Neuron (in vitro differentiated cells): ENCODE measurements around the gene SDR42E1.
"Not testable (repeated sequence)": the region's sequence is repeated elsewhere in the genome, so short reads cannot be mapped to it uniquely, and the experiment has no call there.

Source experiments
- H2AFZ ChIP-seq: one replicate; pipeline ENCODE4 v1.6.1; 2013; ENCODE audit warnings: low read depth, mild to moderate bottlenecking, inconsistent platforms, low read length, moderate library complexity
- H3K27me3 ChIP-seq: one replicate; pipeline ENCODE4 v1.6.1; 2013; ENCODE audit warnings: low read length; ENCODE audit not compliant: insufficient read depth
- H3K36me3 ChIP-seq: one replicate; pipeline ENCODE4 v1.6.1; 2013; ENCODE audit warnings: low read length; ENCODE audit not compliant: insufficient read depth
- H3K4me1 ChIP-seq: one replicate; pipeline ENCODE4 v1.6.1; 2013; ENCODE audit warnings: low read length; ENCODE audit not compliant: insufficient read depth
- H3K4me3 ChIP-seq: 2 replicates; pipeline ENCODE4 v1.5.1; 2013; ENCODE audit warnings: mild to moderate bottlenecking, low read length, moderate library complexity
- H3K9me3 ChIP-seq: one replicate; pipeline ENCODE4 v1.6.1; 2013; ENCODE audit warnings: low read length

The SDR42E1 gene

GRCh38 chr16:82031116-82032084, 20.1 kb upstream of the SDR42E1 start:
- Histone ChIP-seq H3K27me3 (no peaks in the 10 kb centered on the region), H3K9me3 (no peaks in the 10 kb centered on the region), H3K4me1 (no peaks in the 10 kb centered on the region), H3K4me3 (no peak overlapping the region), H2AFZ (no peak overlapping the region), H3K36me3 (no peaks in the 10 kb centered on the region)

GRCh38 chr16:82027629-82028064, 16.4 kb upstream of the SDR42E1 start:
- Histone ChIP-seq H3K9me3 (no peaks in the 10 kb centered on the region), H3K4me3 (no peak overlapping the region), H3K36me3 (no peaks in the 10 kb centered on the region), H3K27me3 (no peaks in the 10 kb centered on the region), H3K4me1 (no peaks in the 10 kb centered on the region), H2AFZ (no peak overlapping the region)

GRCh38 chr16:82024883-82025282, 13.6 kb upstream of the SDR42E1 start:
- no peaks in the 10 kb centered on the region for H3K27me3 ChIP-seq
- H2AFZ ChIP-seq = no peak overlapping the region
- H3K4me1 ChIP-seq = no peaks in the 10 kb centered on the region
- no peaks in the 10 kb centered on the region for H3K9me3 ChIP-seq
- no peaks in the 10 kb centered on the region for H3K36me3 ChIP-seq
- H3K4me3 ChIP-seq = no peak overlapping the region

GRCh38 chr16:82024316-82024715, 13.0 kb upstream of the SDR42E1 start:
- peaks cover 3% of the 10 kb centered on the region for H3K27me3 ChIP-seq
- no peaks in the 10 kb centered on the region for H3K4me1 ChIP-seq

GRCh38 chr16:82023206-82023605, 11.9 kb upstream of the SDR42E1 start:
- Histone ChIP-seq H3K4me1 (no peaks in the 10 kb centered on the region), H3K4me3 (no peak overlapping the region), H2AFZ (no peak overlapping the region), H3K36me3 (no peaks in the 10 kb centered on the region), H3K9me3 (no peaks in the 10 kb centered on the region), H3K27me3 (peaks cover 5% of the 10 kb centered on the region)

More at GRCh38 chr16:82024316-82024715, 13.0 kb upstream of the SDR42E1 start:
- Histone ChIP-seq H3K4me3 (no peak overlapping the region), H2AFZ (no peak overlapping the region), H3K9me3 (no peaks in the 10 kb centered on the region), H3K36me3 (no peaks in the 10 kb centered on the region)

- no peaks in the 10 kb centered on the region for H3K36me3 ChIP-seq
- no peaks in the 10 kb centered on the region for H3K9me3 ChIP-seq
- no peaks in the 10 kb centered on the region for H3K4me1 ChIP-seq
- no peak overlapping the region for H2AFZ ChIP-seq
- H3K27me3 ChIP-seq = peaks cover 5% of the 10 kb centered on the region
- H3K4me3 ChIP-seq = no peak overlapping the region
Measured at GRCh38 chr16:82020051-82020450, 8.8 kb upstream of the SDR42E1 start.

- Histone ChIP-seq H2AFZ (no peak overlapping the region), H3K4me1 (no peaks in the 10 kb centered on the region), H3K36me3 (no peaks in the 10 kb centered on the region), H3K9me3 (no peaks in the 10 kb centered on the region), H3K4me3 (no peak overlapping the region), H3K27me3 (peaks cover 5% of the 10 kb centered on the region)
Measured at GRCh38 chr16:82019535-82019934, 8.3 kb upstream of the SDR42E1 start.

GRCh38 chr16:82017911-82018568, 6.8 kb upstream of the SDR42E1 start:
- Histone ChIP-seq H3K36me3 (no peaks in the 10 kb centered on the region), H3K4me1 (no peaks in the 10 kb centered on the region), H3K4me3 (no peak overlapping the region), H3K9me3 (no peaks in the 10 kb centered on the region), H2AFZ (no peak overlapping the region), H3K27me3 (peaks cover 5% of the 10 kb centered on the region)

- Histone ChIP-seq H3K36me3 (no peaks in the 10 kb centered on the region), H2AFZ (no peak overlapping the region), H3K9me3 (no peaks in the 10 kb centered on the region), H3K4me3 (no peak overlapping the region), H3K27me3 (peaks cover 5% of the 10 kb centered on the region), H3K4me1 (no peaks in the 10 kb centered on the region)
Measured at GRCh38 chr16:82016964-82017363, 5.7 kb upstream of the SDR42E1 start.

GRCh38 chr16:82016263-82016662, 5.0 kb upstream of the SDR42E1 start:
- Histone ChIP-seq H3K36me3 (no peaks in the 10 kb centered on the region), H2AFZ (no peak overlapping the region), H3K27me3 (peaks cover 5% of the 10 kb centered on the region), H3K4me1 (no peaks in the 10 kb centered on the region), H3K4me3 (no peak overlapping the region), H3K9me3 (no peaks in the 10 kb centered on the region)

GRCh38 chr16:82013139-82013538, 1.9 kb upstream of the SDR42E1 start:
- no peaks in the 10 kb centered on the region for H3K4me1 ChIP-seq
- no peaks in the 10 kb centered on the region for H3K27me3 ChIP-seq
- no peaks in the 10 kb centered on the region for H3K36me3 ChIP-seq
- H3K9me3 ChIP-seq = no peaks in the 10 kb centered on the region
- H3K4me3 ChIP-seq = no peak overlapping the region
- no peak overlapping the region for H2AFZ ChIP-seq

GRCh38 chr16:82010649-82011048, 621 bp downstream of the SDR42E1 start:
- no peaks in the 10 kb centered on the region for H3K27me3 ChIP-seq
- no peaks in the 10 kb centered on the region for H3K9me3 ChIP-seq
- H3K36me3 ChIP-seq = no peaks in the 10 kb centered on the region
- H3K4me3 ChIP-seq = no peak overlapping the region
- no peak overlapping the region for H2AFZ ChIP-seq
- no peaks in the 10 kb centered on the region for H3K4me1 ChIP-seq

- H3K9me3 ChIP-seq, H3K27me3 ChIP-seq, H3K4me3 ChIP-seq, H2AFZ ChIP-seq, H3K36me3 ChIP-seq, H3K4me1 ChIP-seq: not testable (repeated sequence)
Measured at GRCh38 chr16:82009789-82010188, 1.5 kb downstream of the SDR42E1 start.
